HepG2 (cell line): Measurements from ENCODE around the gene AARS1.

ENCODE experiments used
- CC2D1A ChIP-seq: sonication (generic); formaldehyde crosslinking; IDR thresholded peaks from 2 replicates; pipeline ENCODE4 v1.8.1; 2023; ENCODE audit warnings: mild to moderate bottlenecking, missing genetic modification reagents
- CTCF ChIP-seq: sonication (generic); formaldehyde crosslinking; IDR thresholded peaks from 2 replicates; pipeline ENCODE4 v1.5.0; 2020; ENCODE audit warnings: mild to moderate bottlenecking, missing genetic modification reagents, moderate library complexity
- E2F1 ChIP-seq: sonication (generic); formaldehyde crosslinking; IDR thresholded peaks from 2 replicates; pipeline ENCODE4 v1.5.0; 2020; ENCODE audit warnings: missing genetic modification reagents
- HCFC1 ChIP-seq: fragments of 150-350 bp; IDR thresholded peaks from 2 replicates; pipeline ENCODE4 v1.6.1; 2014; ENCODE audit warnings: low read depth, low read length
- KDM3A ChIP-seq: IDR thresholded peaks from 2 replicates; pipeline ENCODE4 v1.6.1; 2018; ENCODE audit warnings: low read depth, missing compliant biosample characterization
- KDM5A ChIP-seq: fragments of 200-600 bp; sonication (generic); IDR thresholded peaks from 2 replicates; pipeline ENCODE4 v1.7.0; 2018; ENCODE audit warnings: antibody characterized with exemption, mild to moderate bottlenecking, low read length, borderline replicate concordance
- PRMT3 ChIP-seq: sonication (generic); formaldehyde crosslinking; IDR thresholded peaks from 2 replicates; pipeline ENCODE4 v1.8.1; 2022; ENCODE audit warnings: low read depth, mild to moderate bottlenecking, moderate library complexity, missing genetic modification reagents, borderline replicate concordance
- SOX6 ChIP-seq, 2 experiments: fragments of 450-650 bp in 1 of 2; sonication (generic) in 1 of 2; formaldehyde crosslinking in 1 of 2; IDR thresholded peaks; 2 replicates each; pipeline versions ENCODE4 v1.4.0 to v1.6.1; 2017 to 2020; ENCODE audit warnings: antibody characterized with exemption in 1 of 2, mild to moderate bottlenecking in 1 of 2, missing genetic modification reagents in 1 of 2
- TEAD3 ChIP-seq: optimal IDR thresholded peaks from 2 replicates; pipeline ENCODE3; 2016; ENCODE audit warnings: borderline replicate concordance
- ZBTB43 ChIP-seq: sonication (generic); formaldehyde crosslinking; conservative IDR thresholded peaks from 2 replicates; pipeline ENCODE4 v1.4.0; 2020; ENCODE audit warnings: missing genetic modification reagents
- ZNF549 ChIP-seq: sonication (generic); formaldehyde crosslinking; IDR thresholded peaks from 2 replicates; pipeline ENCODE4 v1.5.0; 2020; ENCODE audit warnings: missing genetic modification reagents
- ZNF639 ChIP-seq: conservative IDR thresholded peaks from 2 replicates; pipeline ENCODE4 v1.6.1; 2018; ENCODE audit warnings: missing genetic modification reagents

DNA sequence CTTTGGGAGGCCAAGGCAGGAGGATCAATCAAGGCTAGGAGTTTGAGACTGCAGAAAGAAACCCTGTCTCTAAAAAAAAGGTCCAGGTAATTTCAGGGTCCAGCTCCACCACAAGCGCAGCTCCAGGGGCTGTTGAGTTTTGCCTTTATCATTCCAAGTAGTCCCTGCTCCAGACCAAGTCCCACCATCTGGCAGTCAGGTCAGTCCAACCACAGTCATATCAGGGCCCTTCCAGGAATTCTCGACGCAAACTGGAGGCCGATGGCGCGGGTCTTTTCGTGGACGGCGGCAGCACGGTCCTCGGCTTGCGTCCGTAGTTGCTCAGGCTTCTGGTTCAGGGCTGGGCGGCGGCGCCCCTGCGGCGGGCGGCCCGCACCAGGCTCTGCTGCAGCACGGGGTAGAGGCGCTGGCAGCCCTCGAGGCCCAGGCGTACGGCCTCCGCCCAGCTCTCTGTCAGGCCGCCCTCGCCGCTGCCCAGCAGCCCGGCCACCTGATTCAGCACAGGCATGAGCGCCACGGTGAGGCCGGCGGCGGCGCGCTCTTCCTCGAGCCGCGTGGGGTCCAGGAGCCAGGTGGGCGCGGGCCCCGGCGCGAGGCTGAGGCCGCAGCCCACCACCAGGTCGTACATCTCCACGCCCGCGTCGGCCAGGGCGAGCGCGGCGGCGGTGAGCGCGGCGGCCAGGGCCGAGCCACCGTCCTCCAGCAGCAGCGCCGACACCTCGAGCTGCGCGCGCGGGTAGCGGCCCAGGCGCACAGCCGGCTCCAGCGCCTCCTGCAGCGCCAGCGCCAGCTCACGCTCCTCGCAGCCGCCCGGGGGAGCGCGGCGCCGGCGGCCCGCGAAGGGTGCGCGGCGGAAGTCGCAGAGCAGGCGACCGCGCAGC, 38.3 kb downstream of the AARS1 start:
- TF ChIP-seq CTCF (CRISPR knock-in tag) (peak; percentile 76), ZNF549 (CRISPR knock-in tag) (no peak), CC2D1A (CRISPR knock-in tag) (no peak), KDM5A (no peak; the same call in 1 of the 2 replicates), KDM3A (CRISPR knock-in tag) (no peak), SOX6 (IDR thresholded peaks at IDR 0.05) (no peak), SOX6 (CRISPR knock-in tag; IDR thresholded peaks at IDR 0.05) (no peak; the same call in 1 of the 2 replicates), E2F1 (CRISPR knock-in tag) (0 out of 2 replicates have a peak, but pooled peaks have one; percentile 53), TEAD3 (CRISPR knock-in tag) (no peak), ZNF639 (CRISPR knock-in tag) (no peak; the same call in 1 of the 2 replicates), PRMT3 (CRISPR knock-in tag) (peak; percentile 18; the same call in 1 of the 2 replicates), ZBTB43 (CRISPR knock-in tag) (peak; percentile 84), HCFC1 (no peak)
